Fibroblast of peridontal ligament (primary cell): ENCODE results near the gene RPA3.

Experiments
- DNase-seq: peaks from one replicate; pipeline ENCODE4 v3.0.0-alpha.2; 2010; ENCODE audit errors: extremely low read depth

Gene RPA3

DNA sequence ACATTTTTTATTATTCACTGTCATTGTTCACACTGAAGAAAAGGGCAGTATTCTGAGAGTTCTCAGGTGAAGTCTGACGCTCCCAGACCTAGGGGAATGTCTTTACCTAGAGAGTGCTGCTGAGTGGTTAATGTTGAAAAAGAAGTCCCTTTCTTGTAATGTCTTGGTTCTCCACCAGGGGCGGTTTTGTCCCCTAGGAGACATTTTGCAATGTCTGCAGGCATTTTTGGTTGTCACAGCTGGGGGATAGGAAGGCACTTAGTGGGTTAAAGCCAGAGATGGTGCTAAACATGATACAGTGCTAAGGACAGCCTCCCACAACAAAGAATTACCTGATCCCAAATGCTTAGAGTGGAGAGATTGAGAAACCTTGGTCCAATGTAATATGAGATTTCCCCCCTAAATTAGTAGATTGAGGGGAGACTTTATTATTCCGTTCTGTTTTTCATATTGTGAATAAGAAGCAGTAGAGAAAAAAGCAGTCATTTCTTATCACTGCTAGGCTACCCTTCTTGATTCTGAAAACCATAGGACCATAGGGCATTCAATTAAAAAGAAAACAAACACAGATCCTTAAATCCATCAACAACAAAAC lies 64.7 kb downstream of the RPA3 start:
- DNase-seq, result no peak

DNA sequence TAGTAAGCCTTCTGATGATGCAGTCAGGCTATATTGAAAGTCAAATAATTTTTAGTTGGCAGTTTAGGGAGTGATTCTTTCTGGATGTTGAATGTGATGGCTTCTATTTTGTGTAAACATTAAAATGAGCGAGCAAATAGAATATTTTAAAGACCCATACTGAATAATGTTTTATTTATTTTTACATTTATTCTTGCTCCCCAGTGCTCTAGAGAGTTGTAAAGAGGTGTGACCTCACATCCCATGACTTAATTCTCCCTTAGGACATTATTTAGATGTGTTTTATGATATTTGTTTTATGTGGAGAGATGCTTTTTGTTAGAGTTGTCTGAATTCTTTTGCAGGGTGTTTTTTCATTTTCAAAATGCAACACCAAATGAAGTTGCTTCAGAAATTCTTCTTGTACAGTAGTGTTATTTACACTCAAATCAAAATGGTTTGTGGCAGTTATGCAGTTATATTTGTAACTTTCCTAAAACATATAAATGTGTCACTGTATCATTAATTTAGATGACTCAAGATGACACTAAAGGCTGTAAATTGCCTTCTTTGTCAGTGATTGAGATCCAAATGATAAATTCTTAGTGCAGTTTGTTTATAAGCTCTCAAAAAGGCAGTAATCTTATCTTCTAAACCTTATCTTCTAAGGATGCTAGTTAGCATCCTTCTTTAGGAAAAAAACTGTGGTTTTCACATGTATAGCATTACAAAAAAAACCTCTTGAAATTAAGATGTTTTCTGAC lies 65.4 kb downstream of the RPA3 start:
- no peak for DNase-seq

DNA sequence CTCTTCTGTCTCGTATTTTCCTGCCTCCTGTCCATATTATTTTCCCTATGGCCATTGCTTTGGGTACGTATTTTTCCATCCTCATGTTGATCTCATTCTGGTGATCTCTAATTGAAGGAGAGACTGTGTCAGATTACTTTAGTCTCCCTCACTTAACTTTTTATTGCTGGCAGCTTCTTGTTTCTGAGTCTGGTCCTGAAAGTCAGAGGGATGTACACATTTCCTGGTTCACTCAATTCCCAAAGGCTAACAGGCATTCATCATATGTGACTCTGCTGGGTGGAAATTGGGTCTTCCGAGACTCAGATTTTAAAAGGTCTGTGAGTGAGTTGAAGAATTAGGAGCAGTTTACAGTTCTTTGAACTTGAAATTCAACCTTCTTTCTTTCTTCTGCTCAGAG lies 66.9 kb downstream of the RPA3 start:
- peak; percentile 9 for DNase-seq

DNA sequence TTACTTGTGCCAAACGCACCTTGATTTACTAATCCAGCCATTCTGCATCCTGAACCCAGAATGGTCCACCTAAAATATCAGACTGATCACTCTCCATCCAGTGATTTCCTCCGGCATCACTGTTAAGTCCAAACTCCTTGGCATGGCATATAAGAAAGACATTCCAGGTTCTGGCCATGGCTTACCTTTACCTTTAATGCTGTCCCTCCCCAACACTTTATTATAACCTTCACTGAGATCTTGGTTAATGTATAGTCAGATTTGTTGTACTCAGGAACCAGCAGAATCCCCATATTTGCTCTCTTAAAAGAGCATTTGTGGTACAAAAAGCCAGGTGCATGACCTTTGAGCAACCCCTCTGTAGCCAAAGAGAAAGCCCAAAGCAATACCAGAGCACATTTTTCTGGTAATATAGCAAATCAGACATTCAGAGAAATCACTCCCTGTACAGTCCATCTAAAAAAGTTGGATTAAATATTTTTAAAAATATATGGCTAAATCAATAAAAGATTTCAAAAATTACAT lies 67.7 kb downstream of the RPA3 start:
- no peak for DNase-seq

DNA sequence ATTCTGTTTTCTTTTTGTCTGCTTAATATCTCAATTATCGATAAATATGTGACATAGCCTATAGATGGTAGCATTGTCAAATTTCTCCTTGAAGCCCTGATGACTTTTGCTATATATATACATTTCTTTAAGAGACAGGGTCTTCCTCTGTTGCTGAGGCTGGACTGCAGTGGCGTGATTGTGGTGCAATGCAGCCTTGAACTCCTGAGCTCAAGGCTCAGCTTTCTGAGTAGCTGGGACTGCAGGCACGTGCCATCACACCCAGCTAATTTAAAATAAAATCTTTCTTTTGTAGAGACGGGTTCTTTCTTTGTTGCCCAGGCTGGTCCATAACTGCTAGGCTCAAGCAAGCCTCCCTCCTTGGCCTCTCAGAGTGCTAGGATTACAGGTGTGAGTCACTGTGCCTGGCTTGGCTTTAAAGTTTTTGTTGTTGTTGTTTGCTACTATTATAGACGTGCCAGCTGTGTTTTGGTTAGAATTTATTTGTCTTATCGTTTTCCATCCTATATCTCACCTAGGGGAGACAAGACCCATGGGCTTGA lies 70.8 kb downstream of the RPA3 start:
- no peak for DNase-seq

DNA sequence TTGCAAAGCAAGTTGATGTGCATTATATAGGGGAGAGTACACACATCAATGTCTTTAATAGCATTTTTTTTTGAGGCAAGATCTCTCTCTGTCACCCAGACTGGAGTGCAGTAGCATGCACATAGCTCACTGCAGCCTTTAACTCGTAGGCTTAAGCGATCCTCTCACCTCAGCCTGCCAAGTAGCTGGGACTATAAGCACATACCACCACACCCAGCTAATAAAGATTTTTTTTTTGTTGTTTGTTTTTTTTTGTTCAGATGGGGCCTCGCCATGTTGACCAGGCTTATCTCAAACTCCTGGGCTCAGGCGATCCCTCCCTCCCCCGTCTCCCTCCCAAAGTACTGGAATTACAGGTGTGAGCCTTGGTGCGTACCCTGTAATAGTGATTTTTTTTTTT lies 76.3 kb downstream of the RPA3 start:
- DNase-seq, result no peak

DNA sequence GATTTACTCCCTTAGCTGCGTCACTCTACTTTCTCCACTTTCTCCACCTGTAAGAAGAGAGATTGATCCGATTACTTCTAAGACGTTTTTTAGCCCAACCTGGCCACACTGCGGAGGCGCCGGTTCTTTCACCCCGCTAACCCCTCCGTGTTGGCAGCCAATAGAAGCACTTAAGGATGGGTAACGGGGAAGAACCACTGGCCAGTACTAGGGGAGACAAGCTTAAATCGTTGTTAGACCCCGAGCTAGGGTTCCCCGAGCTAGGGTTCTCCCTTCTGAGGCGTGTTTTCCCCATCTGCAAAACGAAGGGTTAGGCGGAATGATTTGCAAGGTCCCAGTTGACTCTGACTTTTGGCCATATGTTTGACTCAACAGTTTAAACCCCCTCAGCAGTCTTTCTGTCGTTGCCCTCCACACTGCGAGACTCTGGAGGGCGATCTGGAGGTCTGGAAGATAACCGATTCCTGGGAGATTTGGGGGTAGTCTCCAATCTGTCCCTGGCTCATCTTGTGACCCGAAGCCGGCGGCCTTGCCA lies 77.2 kb downstream of the RPA3 start:
- no peak for DNase-seq

DNA sequence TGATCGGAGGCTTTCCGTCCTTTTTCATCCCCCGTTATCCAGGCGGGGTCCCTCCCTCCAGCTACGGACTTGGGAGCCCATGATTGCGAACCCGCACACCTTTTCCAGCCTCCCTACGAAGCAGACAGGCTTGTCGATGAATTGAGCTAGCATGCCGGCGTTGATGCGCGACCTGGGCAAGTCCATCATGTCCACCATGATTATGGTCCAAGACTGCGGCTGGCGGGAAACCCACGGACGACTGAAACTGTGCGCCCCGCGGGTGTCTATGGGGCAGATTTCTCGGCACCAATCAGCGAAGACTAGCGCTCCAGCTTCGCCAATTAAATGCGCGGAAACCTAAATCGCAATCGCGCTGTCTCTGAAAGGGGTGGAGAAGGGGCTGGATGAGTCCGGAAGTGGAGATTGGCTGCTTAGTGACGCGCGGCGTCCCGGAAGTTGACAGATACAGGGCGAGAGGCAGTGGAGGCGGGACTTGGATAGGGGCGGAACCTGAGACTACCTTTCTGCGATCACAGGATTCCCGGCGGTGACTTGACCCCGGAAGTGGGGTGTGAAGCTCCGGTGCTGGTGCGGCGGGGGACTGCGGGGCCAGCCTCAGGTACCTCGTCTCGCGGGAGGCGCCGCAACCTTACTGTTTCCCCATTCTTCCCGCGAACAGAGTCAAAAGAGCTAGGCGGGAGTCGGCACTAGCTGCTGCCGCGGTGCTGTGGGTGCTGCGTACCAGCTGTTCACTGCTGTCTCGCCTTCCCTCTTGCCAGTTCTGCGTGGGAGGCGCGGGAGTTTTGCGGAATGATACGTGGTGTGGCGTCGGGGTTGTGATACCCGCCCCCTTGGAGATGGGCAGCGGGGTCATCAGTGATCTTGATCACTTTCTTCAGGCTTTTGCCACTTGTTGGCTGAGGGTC lies 77.9 kb downstream of the RPA3 start, which contains the start of gene UMAD1:
Gene UMAD1 (plus strand): TSS at position 532 of the 908 bp plus-strand sequence. CDS start 32,620 bp downstream, outside the sequence.
- peak; percentile 98 for DNase-seq

DNA sequence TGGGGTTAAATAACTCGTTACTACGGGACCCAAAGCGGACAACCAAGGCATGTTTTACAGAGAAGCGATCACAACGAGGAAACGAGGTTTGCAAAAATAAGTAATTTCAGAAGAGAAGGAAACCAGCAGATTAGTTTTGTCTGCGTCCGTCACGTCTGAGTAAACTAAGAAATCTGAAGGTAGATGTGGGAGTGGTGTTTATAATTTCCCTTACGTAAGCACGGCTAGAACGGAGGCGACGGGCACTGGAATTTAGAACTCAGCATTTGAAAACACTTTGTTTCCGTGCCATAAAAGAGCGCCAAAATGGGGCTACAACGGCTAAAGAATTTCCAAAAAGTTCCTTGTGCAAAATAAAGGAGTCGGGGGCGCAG lies 78.6 kb downstream of the RPA3 start:
- peak; percentile 23 for DNase-seq

DNA sequence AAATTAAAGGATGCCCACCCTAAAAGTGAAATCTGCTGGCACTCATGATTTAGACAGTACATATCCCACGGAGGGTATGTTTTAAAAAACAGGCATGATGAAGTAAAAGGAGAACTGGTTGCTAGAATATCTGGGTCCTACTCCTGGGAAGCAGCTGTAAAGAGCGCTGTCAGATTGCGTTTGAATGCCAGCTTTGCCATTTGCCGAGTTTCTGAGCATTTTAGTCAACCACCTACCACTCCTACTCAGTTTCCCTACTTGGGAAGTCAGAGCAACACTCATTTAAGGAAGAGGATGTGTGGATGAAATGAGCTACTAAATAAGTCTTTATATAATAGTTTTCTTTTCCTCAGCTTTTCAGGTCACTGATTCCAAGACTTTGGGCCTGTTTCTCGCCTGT lies 79.0 kb downstream of the RPA3 start:
- DNase-seq, result peak; percentile 10

DNA sequence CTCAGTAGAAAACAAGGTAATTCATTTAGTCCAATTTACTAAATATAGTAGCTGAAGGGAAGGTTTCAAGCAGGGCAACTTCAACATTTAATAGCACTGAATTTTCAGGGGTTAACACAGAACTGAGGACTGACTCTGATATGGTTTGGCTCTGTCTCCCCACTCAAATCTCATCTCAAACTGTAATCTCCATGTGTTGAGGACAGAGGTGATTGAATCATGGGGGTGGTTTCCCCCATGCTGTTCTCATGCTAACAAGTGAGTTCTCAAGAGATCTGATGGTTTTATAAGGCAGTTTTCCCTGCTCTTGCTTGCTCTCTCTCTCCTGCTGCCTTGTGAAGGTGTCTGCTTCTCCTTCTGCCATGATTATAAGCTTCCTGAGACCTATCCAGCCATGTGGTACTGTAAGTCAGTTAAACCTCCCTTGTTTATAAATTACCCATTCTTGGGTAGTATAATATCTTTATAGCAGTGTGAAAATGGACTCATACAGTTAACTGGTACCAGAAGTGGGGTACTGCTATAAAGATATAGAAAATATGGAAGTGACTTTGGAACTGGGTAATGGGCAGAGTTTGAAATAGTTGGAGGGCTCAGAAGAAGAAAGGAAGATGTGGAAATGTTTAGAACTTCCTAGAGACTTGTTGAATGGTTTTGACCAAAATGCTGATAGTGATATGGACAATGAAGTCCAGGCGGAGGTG lies 87.6 kb downstream of the RPA3 start:
- no peak for DNase-seq

DNA sequence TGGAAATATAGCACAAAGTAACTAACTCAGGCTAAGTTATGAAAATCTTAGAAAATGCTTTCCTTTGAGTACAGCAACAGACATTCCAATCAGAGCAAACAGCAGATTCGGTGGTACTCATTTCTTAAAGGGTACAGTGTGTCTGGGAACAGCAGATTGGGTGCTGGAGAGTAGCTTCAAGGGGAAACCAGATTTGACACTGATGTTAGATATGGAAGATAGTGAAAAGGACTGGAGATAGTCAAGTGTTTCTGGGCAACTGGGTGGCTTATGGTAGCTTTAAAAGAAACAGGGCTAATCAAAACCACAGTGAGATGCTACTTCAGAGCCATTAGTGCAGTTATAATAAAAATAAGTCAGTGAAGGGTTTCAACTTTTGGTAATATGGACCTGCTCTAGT lies 89.9 kb downstream of the RPA3 start:
- DNase-seq, result no peak

DNA sequence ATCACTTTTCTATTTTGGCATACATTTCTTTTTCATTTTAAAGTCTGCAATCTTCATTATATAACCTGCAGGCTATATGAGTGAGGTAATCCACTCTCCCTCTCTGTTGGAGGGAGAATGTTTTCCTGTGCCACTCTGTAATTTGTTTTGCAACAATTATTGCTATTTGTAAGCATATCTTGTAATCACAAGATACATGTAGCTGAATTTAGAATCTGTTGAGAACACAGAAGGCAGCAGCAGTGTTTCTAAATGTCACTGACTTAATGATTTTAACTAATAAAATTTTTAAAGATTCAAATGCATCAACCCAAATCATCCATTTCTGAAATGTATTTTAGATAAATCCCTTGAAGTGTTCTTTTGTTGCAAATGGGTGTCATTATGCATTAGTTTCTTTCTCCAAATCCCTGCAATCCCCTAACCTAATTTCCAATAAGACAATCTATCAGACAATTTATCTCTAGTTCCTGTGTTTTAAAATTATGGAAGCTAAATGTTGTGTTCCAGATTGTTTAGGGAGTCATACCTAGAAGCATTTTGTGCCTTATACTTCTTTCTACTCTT lies 97.7 kb downstream of the RPA3 start:
- no peak for DNase-seq

DNA sequence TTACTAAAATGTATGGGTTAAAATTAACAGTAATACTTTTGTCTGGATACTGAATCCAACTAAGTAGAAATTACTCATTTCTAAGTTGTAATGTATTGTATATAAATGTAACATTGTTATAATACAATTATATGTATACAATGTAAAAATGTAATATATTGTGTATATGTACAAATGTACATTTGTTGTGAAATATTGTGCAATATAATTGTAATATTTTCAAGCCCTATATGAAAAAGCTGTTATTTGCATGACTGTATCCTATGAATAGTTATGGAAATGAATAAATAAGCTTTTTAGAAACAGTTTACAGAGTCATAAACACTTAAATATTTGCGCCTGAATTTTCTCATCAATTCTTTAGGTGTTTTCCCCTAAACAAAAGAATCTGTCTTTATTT lies 98.2 kb downstream of the RPA3 start:
- no peak for DNase-seq

DNA sequence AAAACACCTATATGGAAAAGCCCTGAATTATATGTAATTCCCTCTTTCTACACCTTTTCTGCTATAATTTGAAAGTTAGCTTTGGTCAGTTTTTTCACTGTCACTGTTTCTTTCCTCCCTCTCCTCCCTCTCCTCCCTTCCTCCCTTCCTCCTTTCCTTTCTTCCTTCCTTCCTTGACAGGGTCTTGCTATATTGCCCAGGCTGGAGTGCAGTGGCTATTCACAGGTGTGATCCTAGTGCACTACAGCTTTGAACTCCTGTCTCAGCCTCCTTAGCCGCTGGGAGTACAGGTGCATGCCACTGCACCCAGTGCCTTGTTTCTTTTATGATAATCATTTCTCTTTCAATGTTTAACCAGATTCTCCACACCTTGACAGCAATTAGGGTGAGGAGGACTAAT lies 100.0 kb downstream of the RPA3 start:
- DNase-seq, result no peak

DNA sequence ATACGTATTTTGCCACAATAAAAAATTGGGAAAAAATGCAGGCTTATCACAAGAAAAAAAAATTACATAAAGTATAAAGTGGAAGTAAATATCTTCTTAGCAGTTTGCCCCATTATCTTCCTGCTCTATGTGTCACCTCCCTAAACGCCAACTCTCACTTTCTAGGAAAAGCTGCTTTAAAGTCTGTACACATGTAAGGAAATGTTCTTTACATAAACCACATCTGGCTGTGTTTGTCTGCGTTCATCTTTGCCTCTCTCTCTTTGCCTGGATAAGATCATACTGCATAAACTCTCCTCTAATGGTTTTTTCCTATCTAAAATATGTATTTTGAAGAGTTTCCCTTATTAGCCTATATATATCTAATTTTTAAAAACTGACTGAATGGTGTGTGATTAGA lies 100.9 kb downstream of the RPA3 start:
- no peak for DNase-seq

DNA sequence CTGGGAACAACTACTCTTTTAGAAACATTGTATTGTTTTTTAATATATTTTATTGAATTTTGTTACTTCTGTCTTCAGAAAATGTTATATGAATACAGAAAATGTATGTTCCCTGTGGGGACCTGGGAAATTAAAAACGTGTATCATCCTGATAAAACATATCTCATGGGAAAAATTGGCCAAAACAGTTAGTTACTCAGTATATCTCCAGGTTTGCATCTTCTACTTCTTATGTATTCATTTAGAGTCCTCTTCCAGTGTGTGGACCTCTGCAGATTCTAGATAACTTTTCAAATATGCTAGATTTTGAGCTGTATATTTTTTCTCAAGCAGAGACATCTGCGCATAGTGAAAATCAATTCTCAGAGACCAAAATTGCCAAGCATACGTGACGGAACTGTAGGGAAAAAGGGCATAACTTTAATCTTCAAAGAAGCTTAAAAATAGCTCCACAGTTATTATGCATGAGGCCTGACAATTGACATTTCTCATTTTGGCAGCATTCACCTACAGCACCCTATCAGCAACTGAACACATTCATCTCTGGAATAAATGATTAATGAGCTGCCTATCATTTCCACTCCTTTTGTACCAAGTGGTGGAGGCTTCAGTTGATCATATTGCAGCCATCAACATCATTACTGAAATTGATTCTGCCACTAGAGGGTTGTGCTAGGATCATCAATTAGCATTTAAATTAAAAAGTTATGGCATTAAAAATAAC lies 104.2 kb downstream of the RPA3 start:
- DNase-seq, result no peak

DNA sequence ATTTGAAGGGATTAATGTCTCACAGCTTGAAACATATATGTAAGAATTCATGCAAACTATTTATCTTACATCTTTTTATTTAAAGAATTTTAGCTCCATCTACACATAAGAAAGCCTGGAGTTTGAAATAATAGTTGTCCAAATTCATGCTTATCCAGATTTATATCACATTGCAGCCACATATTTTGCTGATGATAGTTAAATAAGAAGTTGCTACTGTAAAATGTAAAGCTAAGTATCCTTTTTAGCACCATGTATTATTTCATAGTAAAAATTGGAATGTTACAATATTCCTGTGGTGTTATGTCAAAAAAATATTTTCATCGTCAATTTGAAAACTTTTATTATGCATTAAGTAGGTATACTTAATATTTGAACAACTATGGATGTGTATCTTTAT lies 105.2 kb downstream of the RPA3 start:
- DNase-seq, result no peak

DNA sequence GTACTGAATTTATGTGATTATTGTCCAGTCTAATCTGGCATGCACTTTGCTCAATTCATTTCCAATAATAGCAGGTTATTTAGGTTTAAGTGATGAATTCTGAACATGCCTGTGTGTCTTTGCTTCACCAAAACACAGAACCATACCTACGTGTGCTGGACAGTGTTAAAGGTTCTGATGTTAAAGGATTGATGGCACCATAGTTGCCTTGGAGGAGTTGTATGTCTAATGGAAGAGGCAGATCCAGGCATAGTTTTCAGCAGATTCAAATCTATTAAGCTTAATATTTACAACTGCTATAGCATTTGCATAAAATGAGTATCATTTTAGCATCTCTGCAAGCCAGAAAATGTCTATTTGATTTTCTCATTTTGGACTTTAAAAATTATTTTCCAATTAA lies 105.9 kb downstream of the RPA3 start:
- DNase-seq, result no peak

DNA sequence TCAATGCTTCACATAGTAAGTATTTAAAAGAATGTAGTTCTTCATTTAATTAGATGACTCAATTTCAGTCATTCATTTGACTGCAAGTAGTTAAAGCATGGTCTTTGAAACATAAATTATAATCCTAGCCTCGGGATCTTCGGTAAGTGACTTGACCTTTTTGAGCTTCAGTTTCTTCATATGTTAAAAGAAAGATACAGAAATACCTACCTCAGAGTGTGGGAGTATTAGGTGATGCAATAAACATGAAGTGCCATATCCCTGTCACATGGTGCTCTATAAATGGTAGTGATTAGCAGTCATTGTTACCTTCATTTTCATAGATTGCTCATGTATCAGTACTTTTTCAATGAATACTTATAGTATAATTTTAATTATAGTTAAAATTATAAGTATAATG lies 109.1 kb downstream of the RPA3 start:
- no peak for DNase-seq
